Endothelial cell (in vitro differentiated cells): ENCODE measurements around the gene VRK3. TPM values are rescaled to one million over a fixed set of nuclear protein-coding genes. Genes with fewer than 3 reads are reported as not detected.

Experiments
- DNase-seq: peaks from one replicate; pipeline ENCODE4 v3.0.0; 2021; ENCODE audit warnings: low spot score
- H3K27ac Mint-ChIP-seq: one replicate; pipeline ENCODE4 v1.8.0; 2021; ENCODE audit warnings: mixed read lengths, inconsistent platforms; ENCODE audit not compliant: unreplicated experiment
- H3K27me3 Mint-ChIP-seq: one replicate; pipeline ENCODE4 v1.8.0; 2021; ENCODE audit warnings: mild to moderate bottlenecking, moderate library complexity, mixed read lengths, inconsistent platforms; ENCODE audit not compliant: unreplicated experiment
- H3K36me3 Mint-ChIP-seq: one replicate; pipeline ENCODE4 v1.8.0; 2021; ENCODE audit warnings: mild to moderate bottlenecking, low read depth, mixed read lengths, inconsistent platforms; ENCODE audit not compliant: unreplicated experiment
- H3K4me1 Mint-ChIP-seq: one replicate; pipeline ENCODE4 v1.8.0; 2021; ENCODE audit warnings: mild to moderate bottlenecking, mixed read lengths, inconsistent platforms; ENCODE audit not compliant: unreplicated experiment
- H3K4me3 Mint-ChIP-seq: one replicate; pipeline ENCODE4 v1.8.0; 2021; ENCODE audit warnings: mild to moderate bottlenecking, mixed read lengths, inconsistent platforms; ENCODE audit not compliant: unreplicated experiment
- H3K9me3 Mint-ChIP-seq: one replicate; pipeline ENCODE4 v1.8.0; 2021; ENCODE audit warnings: mixed read lengths, inconsistent platforms; ENCODE audit not compliant: unreplicated experiment
- total RNA-seq: library from RNA; stranded (reverse); fragmentation: NEBNext Ultra II Directional; extraction: Animal tissue kit (Norgen Biotek cat#: 25700); gene quantifications from one replicate; pipeline ENCODE4 v1.2.1, GENCODE V29; 2021; ENCODE audit not compliant: unreplicated experiment
- TF ChIP-seq, protein P1 (sequence below): fragments of 200-600 bp; sonication (generic); IDR thresholded peaks from one replicate; pipeline ENCODE4 v1.5.0; 2021; ENCODE audit warnings: antibody characterized with exemption; ENCODE audit not compliant: unreplicated experiment

Gene VRK3
- total RNA-seq, 1 donor from 2014 or later: 51.2 TPM

DNA sequence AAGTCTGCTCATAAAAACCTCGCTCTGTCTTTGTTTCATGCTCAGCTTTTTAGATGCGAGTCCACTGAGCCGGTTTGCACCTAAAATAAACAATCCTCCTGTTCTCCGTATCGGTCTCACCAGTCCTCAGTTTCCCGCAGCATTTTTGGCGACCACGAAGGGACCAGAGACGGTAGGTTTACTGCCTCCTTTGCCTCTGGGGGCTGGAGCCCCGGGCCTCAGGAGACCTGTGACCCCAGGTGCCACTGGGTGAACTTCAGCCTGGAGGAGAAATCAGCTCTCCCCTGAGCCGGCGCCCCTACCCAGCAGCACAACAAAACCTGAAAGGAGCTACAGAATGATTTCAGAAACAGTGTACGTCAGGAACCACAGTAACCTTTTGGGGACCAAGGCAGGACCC is 72.3 kb downstream of the VRK3 start:
- TF ChIP-seq, protein P1, sequence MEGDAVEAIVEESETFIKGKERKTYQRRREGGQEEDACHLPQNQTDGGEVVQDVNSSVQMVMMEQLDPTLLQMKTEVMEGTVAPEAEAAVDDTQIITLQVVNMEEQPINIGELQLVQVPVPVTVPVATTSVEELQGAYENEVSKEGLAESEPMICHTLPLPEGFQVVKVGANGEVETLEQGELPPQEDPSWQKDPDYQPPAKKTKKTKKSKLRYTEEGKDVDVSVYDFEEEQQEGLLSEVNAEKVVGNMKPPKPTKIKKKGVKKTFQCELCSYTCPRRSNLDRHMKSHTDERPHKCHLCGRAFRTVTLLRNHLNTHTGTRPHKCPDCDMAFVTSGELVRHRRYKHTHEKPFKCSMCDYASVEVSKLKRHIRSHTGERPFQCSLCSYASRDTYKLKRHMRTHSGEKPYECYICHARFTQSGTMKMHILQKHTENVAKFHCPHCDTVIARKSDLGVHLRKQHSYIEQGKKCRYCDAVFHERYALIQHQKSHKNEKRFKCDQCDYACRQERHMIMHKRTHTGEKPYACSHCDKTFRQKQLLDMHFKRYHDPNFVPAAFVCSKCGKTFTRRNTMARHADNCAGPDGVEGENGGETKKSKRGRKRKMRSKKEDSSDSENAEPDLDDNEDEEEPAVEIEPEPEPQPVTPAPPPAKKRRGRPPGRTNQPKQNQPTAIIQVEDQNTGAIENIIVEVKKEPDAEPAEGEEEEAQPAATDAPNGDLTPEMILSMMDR: no peak
- Mint-ChIP-seq H3K4me3 (no peak overlapping the region), H3K27ac (no peak overlapping the region), H3K4me1 (peaks cover 16% of the 10 kb centered on the region), H3K9me3 (no peaks in the 10 kb centered on the region), H3K36me3 (no peaks in the 10 kb centered on the region), H3K27me3 (peaks cover 5% of the 10 kb centered on the region)
- DNase-seq: no peak

DNA sequence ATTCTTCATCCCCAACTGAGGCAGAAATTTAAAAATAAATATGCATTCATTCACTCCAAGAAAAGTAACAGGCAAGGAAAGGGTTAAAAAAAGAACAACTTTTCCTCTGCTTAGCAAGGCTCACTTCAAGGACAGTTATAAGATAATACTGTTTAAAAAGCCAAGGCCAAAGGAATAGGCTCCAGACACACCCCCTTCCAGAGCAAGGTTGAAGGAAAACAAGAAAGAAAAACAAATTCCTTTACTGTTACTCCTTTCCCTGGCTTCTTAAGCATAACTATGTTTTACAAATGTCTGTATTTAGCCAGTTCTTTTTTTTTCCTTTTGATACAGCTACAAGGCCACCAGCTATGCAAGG is 72.7 kb downstream of the VRK3 start:
- Mint-ChIP-seq H3K4me1 (peaks cover 16% of the 10 kb centered on the region), H3K4me3 (no peak overlapping the region), H3K36me3 (no peaks in the 10 kb centered on the region), H3K27ac (no peak overlapping the region), H3K9me3 (no peaks in the 10 kb centered on the region), H3K27me3 (peaks cover 5% of the 10 kb centered on the region)
- TF ChIP-seq, protein P1: no peak
- no peak for DNase-seq

DNA sequence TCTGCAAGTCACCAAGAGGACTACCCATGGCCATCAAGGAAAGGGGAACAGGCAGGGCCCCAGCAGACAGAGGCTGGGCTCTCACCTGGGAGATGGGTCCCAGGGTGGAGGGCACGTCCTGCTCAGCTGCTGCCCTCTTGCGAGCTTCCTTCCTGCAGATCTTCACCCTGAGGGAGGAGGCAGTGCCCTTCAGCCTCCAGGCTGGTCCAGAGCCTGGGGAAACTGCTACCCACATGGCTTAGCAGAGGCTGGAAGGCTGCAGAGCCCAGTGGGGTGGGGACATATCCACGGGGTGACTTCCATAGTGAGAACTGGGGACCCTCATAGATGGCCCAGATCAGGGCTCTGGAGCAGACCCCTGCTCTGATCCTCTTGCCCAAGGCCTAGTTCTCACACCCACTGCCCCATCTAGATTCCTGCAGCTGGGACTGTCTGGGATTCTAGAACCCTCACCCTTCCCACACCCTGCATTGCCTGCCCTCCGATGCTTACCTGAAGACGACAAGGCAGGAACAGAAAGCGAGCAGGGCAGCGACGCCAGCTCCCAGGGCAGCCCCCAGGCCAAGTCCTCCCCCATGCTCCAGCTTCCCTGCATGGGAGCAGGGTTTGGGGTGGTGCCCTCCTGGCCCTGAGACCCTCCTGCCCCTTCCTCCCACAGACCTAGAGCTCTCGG is 73.2 kb downstream of the VRK3 start:
- peaks cover 5% of the 10 kb centered on the region for H3K27me3 Mint-ChIP-seq
- H3K36me3 Mint-ChIP-seq: no peaks in the 10 kb centered on the region
- H3K4me1 Mint-ChIP-seq: peaks cover 16% of the 10 kb centered on the region
- H3K4me3 Mint-ChIP-seq: no peak overlapping the region
- TF ChIP-seq, protein P1: no peak
- DNase-seq: no peak
- no peak overlapping the region for H3K27ac Mint-ChIP-seq
- no peaks in the 10 kb centered on the region for H3K9me3 Mint-ChIP-seq

DNA sequence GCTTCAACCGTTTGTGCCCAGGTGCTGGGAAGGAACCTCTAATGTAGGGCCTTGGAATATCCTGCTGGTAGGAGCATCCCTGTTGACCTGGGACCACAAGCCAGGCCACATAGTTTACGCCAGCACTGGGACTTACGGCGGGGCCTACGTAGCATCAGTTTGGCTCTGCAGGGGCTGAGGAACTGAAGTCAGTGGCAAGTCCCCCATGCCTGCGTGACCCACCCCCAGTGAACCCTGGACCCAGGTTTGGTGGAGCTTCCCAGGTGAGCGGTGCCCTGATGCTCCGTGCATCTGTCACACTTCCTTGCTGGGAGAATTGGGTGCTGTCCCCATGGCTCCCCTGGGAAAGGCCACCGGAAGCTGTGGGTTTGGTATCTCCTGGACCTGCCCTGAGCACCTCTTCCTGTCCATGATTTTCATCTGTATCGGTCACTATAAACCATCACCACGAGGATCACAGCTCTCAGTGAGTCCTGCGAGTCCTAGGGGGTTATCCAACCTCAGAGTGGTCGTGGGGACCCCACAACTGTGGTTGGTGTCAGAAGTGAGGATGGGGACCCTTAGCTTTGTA is 74.1 kb downstream of the VRK3 start:
- Mint-ChIP-seq H3K9me3 (no peaks in the 10 kb centered on the region), H3K27me3 (peaks cover 3% of the 10 kb centered on the region), H3K36me3 (no peaks in the 10 kb centered on the region), H3K4me3 (no peak overlapping the region), H3K4me1 (peaks cover 16% of the 10 kb centered on the region), H3K27ac (no peak overlapping the region)
- no peak for DNase-seq
- TF ChIP-seq, protein P1: no peak

DNA sequence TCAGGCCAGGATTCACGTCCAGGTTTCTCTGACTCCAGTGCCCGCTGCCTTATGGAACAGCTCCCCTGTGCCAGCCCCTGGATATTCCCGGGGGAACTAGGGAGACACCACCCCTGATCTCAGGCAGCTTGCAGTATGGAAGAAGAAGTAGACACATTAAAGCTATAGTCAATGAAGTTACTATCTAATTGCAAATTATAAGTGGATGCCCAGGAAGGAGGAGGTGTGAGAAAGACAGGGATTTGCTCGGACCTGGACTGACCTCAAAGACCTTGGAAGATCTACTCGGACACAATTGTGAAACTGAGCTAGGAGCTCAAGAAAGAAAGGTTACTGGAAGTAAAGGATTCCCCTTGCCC is 74.6 kb downstream of the VRK3 start:
- H3K27me3 Mint-ChIP-seq: peaks cover 3% of the 10 kb centered on the region

More for the DNA sequence above, 74.6 kb downstream of the VRK3 start:
- no peak for DNase-seq
- Mint-ChIP-seq H3K4me1 (peaks cover 16% of the 10 kb centered on the region), H3K36me3 (no peaks in the 10 kb centered on the region), H3K4me3 (no peak overlapping the region), H3K27ac (no peak overlapping the region), H3K9me3 (no peaks in the 10 kb centered on the region)
- TF ChIP-seq, protein P1: no peak
